Measurements from ENCODE around the gene DIP2A.

DIP2A gene

GRCh38 chr21:46500224-46500861 is 41.7 kb downstream of the DIP2A start:
- no peak for TF ChIP-seq ZFX (IDR thresholded peaks at IDR 0.05)
- no peak for TF ChIP-seq CTCF (conservative IDR thresholded peaks at IDR 0.05)
- peak overlapping the region; percentile 88 for H3K27ac ChIP-seq

- H3K27ac ChIP-seq: no peak overlapping the region
- TF ChIP-seq CTCF (conservative IDR thresholded peaks at IDR 0.05) (no peak), ZFX (IDR thresholded peaks at IDR 0.05) (no peak)
Observed at GRCh38 chr21:46503922-46504550, 45.3 kb downstream of the DIP2A start.

GRCh38 chr21:46504666-46505065 is 46.0 kb downstream of the DIP2A start:
- no peak overlapping the region for H3K27ac ChIP-seq
- TF ChIP-seq ZFX (IDR thresholded peaks at IDR 0.05) (no peak), CTCF (conservative IDR thresholded peaks at IDR 0.05) (no peak)

- H3K27ac ChIP-seq: no peak overlapping the region
- TF ChIP-seq CTCF (conservative IDR thresholded peaks at IDR 0.05) (no peak), ZFX (IDR thresholded peaks at IDR 0.05) (no peak)
Observed at GRCh38 chr21:46507562-46507961, 48.9 kb downstream of the DIP2A start.

GRCh38 chr21:46509741-46510502 is 51.2 kb downstream of the DIP2A start:
- TF ChIP-seq CTCF (conservative IDR thresholded peaks at IDR 0.05) (no peak), ZFX (IDR thresholded peaks at IDR 0.05) (no peak)
- peak overlapping the region; percentile 75 for H3K27ac ChIP-seq

- peak overlapping the region; percentile 22 for H3K27ac ChIP-seq
- no peak for TF ChIP-seq CTCF (conservative IDR thresholded peaks at IDR 0.05)
- no peak for TF ChIP-seq ZFX (IDR thresholded peaks at IDR 0.05)
Observed at GRCh38 chr21:46515109-46515508, 56.4 kb downstream of the DIP2A start.

- TF ChIP-seq ZFX (IDR thresholded peaks at IDR 0.05): no peak
- TF ChIP-seq CTCF (conservative IDR thresholded peaks at IDR 0.05): no peak
- no peak overlapping the region for H3K27ac ChIP-seq
Observed at GRCh38 chr21:46516068-46516467, 57.4 kb downstream of the DIP2A start.

Data from C4-2B (cell line).